Measurements from ENCODE around the gene TECPR2. TPM values are rescaled to one million over a fixed set of nuclear protein-coding genes. Genes with fewer than 3 reads are reported as not detected.

TECPR2 gene
- total RNA-seq, 1 experiment from 2014 or later: 5.8 TPM

- in situ Hi-C loops (cut with HindIII; ENCODE audit: low sequenced_read_pairs): no loop called here
- no peak for DNase-seq (ENCODE audit: low spot score)
Measured at GRCh38 chr14:102501751-102502315, 139.1 kb downstream of the TECPR2 start.

GRCh38 chr14:102502571-102502970 lies 139.8 kb downstream of the TECPR2 start:
- DNase-seq (ENCODE audit: low spot score): no peak
- in situ Hi-C loops (cut with HindIII; ENCODE audit: low sequenced_read_pairs): no loop called here

DNA sequence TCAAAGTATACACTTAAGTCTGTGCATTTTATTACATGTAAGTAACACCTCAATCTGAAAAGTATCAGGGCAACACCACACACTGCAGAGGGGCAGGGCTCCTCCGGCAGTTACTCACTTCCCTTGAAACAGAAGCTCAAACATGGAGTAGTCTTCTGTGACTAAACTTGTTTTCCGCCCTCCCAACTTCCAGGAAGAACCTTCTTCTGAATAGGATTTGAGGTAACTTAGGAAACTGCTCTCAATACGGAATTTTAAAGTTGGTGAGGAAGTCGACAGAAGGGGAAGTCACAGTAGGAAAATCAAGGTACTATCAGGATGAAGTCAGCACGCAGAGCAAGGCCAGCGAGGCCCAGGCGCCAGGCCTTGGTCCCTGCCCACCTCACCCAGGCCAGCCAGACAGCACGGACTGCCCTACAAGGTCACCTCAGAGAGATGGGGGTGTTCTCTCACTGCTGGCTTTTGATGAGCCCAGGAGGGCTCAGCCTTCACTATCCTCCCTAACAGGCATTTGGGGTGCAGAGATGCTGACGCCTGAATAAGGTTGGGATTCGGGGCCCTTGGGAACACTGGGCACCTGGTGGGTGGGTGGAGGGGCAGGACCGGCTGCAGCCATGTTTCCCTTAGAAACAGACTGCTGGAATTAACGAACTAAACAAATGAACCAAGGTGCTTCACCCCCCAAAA lies 141.0 kb downstream of the TECPR2 start:
- no peak for DNase-seq (ENCODE audit: low spot score)
- in situ Hi-C loops (cut with HindIII; ENCODE audit: low sequenced_read_pairs): no loop called here

DNA sequence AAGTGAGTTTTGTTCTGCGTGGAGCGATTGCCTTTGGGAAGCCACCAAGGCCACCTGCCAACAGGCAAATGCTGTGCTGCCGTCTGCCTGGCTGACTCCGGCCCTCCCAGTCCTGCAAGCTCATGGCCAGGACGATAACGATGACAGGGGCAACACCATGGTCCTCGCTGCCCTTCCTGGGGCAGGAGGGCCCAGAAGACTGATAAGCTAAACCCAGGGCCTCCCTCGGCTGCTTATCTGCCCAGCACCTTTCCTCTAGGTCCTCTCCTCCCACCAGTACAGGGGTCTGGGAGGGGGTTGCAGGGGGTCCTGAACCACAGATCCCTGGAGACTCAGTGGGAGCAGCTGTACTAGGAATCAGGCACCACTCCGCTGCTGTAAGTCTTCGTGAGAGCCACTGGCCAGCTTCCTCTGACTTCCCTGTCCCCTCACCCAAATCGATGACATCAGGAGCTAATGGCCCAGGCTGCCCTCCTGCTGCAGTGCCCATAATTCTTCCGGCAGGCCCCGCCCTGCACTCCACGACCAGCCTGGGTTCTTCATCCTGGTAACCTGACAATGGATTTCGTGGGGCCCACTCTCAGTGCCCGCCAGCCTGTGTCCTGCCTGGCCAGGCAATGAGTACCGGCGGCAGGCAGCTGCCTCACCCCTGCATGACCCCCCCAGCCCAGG lies 141.7 kb downstream of the TECPR2 start:
- in situ Hi-C loops (cut with HindIII; ENCODE audit: low sequenced_read_pairs): no loop called here
- peak; percentile 67 for DNase-seq (ENCODE audit: low spot score)

- in situ Hi-C loops (cut with HindIII; ENCODE audit: low sequenced_read_pairs): loop anchor here (5.0 kb wide), 1 partner anchor 63 kb away; no protein-coding TSS in a partner anchor
- DNase-seq (ENCODE audit: low spot score): no peak
Measured at GRCh38 chr14:102505000-102505619, 142.4 kb downstream of the TECPR2 start.

DNA sequence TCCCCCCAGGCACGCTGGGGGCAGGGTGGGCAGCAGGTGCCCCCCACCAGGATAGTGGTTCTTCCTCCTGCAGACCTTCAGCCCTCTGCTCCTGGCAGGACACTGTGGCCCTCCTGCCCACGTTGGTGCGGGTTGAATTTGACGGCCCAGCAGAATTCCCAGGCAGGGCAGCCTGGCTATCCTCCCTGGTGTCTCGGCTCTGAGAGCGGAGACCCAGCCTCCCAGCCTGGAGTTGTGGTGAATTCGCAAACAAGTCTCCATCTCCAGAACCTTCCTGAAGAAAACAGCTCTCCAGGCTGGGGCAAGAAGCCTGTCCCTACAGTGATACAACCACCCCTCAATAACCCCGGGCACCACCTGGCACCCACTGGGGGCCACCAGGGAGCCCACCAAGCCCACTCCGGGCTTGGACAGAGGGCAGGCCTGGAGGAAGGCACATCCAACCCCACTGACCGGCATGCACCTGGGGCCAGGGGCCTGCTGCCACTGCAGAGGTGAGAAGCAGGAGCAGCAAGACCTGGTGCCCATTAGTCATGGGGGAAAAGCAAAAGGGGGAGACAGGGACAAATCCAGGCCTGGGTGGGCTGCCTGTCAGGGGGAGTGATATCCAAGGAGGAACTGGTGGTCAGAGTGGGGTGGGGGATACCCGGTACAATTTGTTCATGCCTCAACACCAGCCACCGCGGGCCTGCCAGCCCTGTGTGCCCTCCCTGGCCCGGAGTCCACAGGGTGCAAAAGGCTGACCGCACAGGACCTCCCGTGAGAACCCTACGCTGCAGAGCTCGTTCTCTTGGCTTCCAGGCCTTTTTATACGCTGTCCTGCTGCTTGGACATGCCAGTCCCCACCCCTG lies 143.3 kb downstream of the TECPR2 start:
- DNase-seq (ENCODE audit: low spot score): no peak
- in situ Hi-C loops (cut with HindIII; ENCODE audit: low sequenced_read_pairs): loop anchor here (5.0 kb wide), 1 partner anchor 64 kb away; no protein-coding TSS in a partner anchor

GRCh38 chr14:102506626-102506925 lies 143.8 kb downstream of the TECPR2 start:
- no peak for DNase-seq (ENCODE audit: low spot score)
- in situ Hi-C loops (cut with HindIII; ENCODE audit: low sequenced_read_pairs): loop anchor here (5.0 kb wide), 1 partner anchor 64 kb away; no protein-coding TSS in a partner anchor

DNA sequence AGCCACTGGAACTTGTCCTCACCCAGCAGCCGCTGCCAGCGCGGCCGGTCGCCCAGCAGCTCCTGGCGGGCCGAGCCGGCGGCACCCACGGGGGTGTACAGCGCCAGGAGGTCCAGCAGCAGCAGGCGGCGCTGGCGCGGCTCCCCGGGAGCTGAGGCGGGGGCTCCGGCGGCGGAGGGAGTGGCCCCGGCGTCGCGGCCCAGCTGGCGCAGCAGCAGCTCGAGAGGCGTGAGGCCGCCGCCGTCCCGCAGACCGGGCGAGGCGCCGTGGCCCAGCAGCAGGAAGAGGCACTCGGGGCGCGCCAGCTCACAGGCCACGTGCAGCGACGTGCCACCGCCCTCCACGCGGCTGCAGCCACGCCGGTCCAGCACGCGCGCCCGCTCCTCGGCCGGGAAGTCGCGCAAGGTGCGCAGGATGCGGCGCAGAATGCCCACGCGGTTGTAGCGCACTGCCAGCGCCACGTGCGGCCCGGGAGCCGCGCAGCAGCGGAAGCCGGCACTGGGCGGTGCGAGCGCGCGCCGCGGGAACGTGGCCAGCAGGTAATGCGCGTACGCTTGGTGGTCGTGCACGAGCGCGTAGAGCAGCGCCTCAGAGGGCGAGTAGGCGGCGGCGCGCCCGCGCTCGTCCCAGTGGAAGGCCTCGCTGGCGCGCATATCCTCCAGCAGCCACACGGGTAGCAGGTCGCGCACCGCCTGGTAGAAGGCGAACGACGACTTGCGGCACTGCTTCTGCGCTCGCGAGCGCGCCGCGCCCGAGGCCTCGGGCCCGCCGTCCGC lies 144.5 kb downstream of the TECPR2 start:
- in situ Hi-C loops (cut with HindIII; ENCODE audit: low sequenced_read_pairs): loop anchor here (5.0 kb wide), 1 partner anchor 65 kb away; no protein-coding TSS in a partner anchor
- DNase-seq (ENCODE audit: low spot score): no peak

DNA sequence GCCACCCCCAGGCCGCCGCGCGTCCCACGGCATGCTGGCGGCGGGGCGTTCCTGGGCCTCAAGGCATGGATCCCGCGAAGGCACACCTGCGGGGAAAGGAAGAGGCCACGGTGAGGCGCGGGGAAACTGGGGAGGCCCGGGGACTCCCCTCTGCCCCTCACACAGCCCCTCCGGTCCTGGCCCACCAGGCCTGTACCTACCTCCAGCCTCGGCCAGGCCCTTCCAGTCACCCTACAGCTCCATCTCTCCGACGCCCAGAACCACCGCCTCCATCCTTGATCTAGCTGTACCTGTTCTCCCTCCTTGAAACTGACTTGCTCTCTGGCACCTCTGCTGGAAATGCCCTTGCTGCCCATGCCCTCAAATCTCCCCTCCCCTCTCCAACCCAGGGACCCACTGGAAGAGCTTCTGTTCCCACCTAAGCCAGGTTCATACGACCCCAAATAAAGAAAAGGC lies 145.1 kb downstream of the TECPR2 start:
- in situ Hi-C loops (cut with HindIII; ENCODE audit: low sequenced_read_pairs): loop anchor here (5.0 kb wide), 1 partner anchor 66 kb away; no protein-coding TSS in a partner anchor
- DNase-seq (ENCODE audit: low spot score): no peak

DNA sequence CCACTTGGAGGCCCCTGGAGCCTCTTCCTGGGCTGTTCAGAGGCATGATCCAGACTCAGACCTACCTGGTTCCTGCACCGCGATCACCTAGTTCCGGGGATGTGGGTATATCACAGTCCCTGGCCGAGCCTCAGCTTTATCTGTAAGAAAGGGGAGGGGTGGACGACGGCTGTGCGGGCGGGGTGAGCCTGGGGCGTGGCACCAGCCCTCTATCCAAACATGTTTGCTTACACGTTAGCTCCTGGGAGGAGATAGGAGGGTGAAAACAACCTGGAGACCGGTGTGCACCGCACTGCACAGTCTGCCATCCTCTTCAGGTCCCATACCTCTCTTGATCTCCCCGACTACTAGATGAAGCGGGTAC lies 145.7 kb downstream of the TECPR2 start:
- in situ Hi-C loops (cut with HindIII; ENCODE audit: low sequenced_read_pairs): loop anchor here (5.0 kb wide), 1 partner anchor 66 kb away; no protein-coding TSS in a partner anchor
- DNase-seq (ENCODE audit: low spot score): peak; percentile 40

- in situ Hi-C loops (cut with HindIII; ENCODE audit: low sequenced_read_pairs): loop anchor here (5.0 kb wide), 1 partner anchor 67 kb away; no protein-coding TSS in a partner anchor
- peak; percentile 47 for DNase-seq (ENCODE audit: low spot score)
Measured at GRCh38 chr14:102508774-102509745, 146.3 kb downstream of the TECPR2 start.

GRCh38 chr14:102509746-102510615 lies 147.2 kb downstream of the TECPR2 start, which contains the start of gene ANKRD9:
Gene ANKRD9 (minus strand): TSS chr14:102509776. CDS start chr14:102507889, 1,887 bp downstream.
- peak; percentile 76 for DNase-seq (ENCODE audit: low spot score)
- in situ Hi-C loops (cut with HindIII; ENCODE audit: low sequenced_read_pairs): loop anchor here (5.0 kb wide), 1 partner anchor 68 kb away; no protein-coding TSS in a partner anchor

- in situ Hi-C loops (cut with HindIII; ENCODE audit: low sequenced_read_pairs): no loop called here
- DNase-seq (ENCODE audit: low spot score): no peak
Measured at GRCh38 chr14:102510616-102511520, 148.1 kb downstream of the TECPR2 start.

GRCh38 chr14:102511538-102511937 lies 148.8 kb downstream of the TECPR2 start:
- no peak for DNase-seq (ENCODE audit: low spot score)
- in situ Hi-C loops (cut with HindIII; ENCODE audit: low sequenced_read_pairs): no loop called here

DNA sequence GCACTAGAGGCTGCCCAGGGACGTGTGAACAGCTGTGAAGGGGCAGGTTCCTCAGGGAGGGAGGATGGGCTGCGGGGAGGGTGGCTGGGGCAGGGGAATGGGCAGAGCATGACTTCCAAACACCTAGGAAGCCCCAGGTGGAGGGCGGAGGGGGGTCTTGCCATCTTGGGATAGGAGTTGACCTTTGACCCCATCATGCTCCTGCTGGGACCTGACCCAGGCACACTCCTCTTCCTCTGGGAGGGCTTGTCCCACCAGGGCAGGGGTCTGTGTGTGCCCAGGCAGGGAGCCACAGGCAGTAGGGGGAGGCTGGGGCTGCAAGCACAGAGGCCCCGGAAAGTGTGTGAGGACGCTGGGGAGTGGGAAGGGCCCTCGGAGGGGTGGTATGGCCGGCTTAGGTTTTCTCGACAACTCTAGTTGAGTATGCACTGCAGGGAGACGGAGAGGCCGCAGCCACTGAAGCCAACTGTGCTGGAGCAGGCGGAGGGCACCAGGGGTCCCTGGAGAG lies 150.1 kb downstream of the TECPR2 start:
- in situ Hi-C loops (cut with HindIII; ENCODE audit: low sequenced_read_pairs): no loop called here
- DNase-seq (ENCODE audit: low spot score): no peak

Measured in G401 (cell line).